KMS-11 (cell line): ENCODE measurements around the gene RNF213.

Experiments used
- H2AFZ ChIP-seq: fragments of 200-600 bp; sonication (generic); 2 replicates; pipeline ENCODE4 v1.6.1; 2016; ENCODE audit warnings: antibody characterized with exemption, mixed run types, low read depth
- H3K27ac ChIP-seq: fragments of 200-600 bp; sonication (generic); 2 replicates; pipeline ENCODE4 v1.6.1; 2016; ENCODE audit warnings: mild to moderate bottlenecking, mixed run types
- H3K27me3 ChIP-seq: fragments of 200-600 bp; sonication (generic); 2 replicates; pipeline ENCODE4 v1.6.1; 2017; ENCODE audit warnings: mild to moderate bottlenecking, low read depth, mixed run types, moderate library complexity; ENCODE audit not compliant: insufficient read depth
- H3K36me3 ChIP-seq: fragments of 200-600 bp; sonication (generic); 2 replicates; pipeline ENCODE4 v1.6.1; 2017; ENCODE audit warnings: mild to moderate bottlenecking, mixed run types; ENCODE audit not compliant: insufficient read depth
- H3K4me1 ChIP-seq: fragments of 200-600 bp; sonication (generic); 2 replicates; pipeline ENCODE4 v1.6.1; 2016; ENCODE audit warnings: mild to moderate bottlenecking, low read depth, mixed run types; ENCODE audit not compliant: poor library complexity, severe bottlenecking
- H3K4me2 ChIP-seq: fragments of 200-600 bp; sonication (generic); 2 replicates; pipeline ENCODE4 v1.7.0; 2016; ENCODE audit warnings: mild to moderate bottlenecking, mixed run types
- H3K4me3 ChIP-seq: fragments of 200-600 bp; sonication (generic); IDR thresholded peaks from 2 replicates; pipeline ENCODE4 v1.6.1; 2017; ENCODE audit warnings: low read depth, low read length, mixed read lengths; ENCODE audit not compliant: insufficient read depth
- H3K79me2 ChIP-seq: fragments of 200-600 bp; sonication (generic); 2 replicates; pipeline ENCODE4 v1.6.1; 2016; ENCODE audit warnings: low read depth, mixed run types; ENCODE audit not compliant: insufficient read depth
- H3K9ac ChIP-seq: fragments of 200-600 bp; sonication (generic); 2 replicates; pipeline ENCODE4 v1.6.1; 2016; ENCODE audit warnings: mild to moderate bottlenecking, mixed run types
- H4K20me1 ChIP-seq: fragments of 200-600 bp; sonication (generic); 2 replicates; pipeline ENCODE4 v1.6.1; 2016; ENCODE audit warnings: mild to moderate bottlenecking, mixed run types; ENCODE audit not compliant: insufficient read depth
- TF ChIP-seq, protein P1 (sequence below): fragments of 200-600 bp; sonication (generic); conservative IDR thresholded peaks from 2 replicates; pipeline ENCODE4 v1.6.1; 2017; ENCODE audit warnings: low read depth, mild to moderate bottlenecking, antibody characterized with exemption, low read length, moderate library complexity, mixed read lengths

RNF213 gene

DNA sequence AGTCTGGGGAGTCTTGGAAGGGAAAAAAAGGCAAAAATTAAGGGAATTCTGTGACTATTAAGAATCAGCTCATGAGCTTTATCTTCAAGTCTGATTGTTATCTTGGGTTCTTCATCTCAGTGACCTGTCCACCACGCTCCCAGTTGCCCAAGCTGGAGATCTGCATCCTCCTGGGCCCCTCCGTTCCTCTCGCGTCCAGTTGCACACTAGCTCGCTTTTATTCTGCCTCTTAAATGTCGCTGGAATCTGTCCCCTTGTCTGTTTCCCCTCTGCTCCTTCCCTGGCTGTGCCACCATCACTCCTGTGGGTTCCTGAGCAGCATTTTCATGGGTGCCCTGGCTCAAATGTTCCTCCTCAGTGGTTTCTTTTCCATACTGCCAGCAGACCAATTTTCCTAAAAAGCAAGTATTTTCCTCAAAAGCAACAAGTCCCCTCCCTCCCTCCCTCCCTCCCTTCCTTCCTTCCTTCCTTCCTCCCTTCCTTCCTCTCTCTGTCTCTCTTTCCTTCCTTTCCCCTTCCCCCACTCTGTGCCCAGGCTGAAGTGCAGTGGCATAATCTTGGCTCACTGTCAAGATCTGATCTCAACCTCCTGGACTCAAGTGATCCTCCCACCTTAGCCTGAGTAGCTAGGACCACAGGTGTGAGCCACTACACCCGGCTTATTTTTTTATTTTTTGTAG is 155.7 kb downstream of the RNF213 start:
- TF ChIP-seq, protein P1, sequence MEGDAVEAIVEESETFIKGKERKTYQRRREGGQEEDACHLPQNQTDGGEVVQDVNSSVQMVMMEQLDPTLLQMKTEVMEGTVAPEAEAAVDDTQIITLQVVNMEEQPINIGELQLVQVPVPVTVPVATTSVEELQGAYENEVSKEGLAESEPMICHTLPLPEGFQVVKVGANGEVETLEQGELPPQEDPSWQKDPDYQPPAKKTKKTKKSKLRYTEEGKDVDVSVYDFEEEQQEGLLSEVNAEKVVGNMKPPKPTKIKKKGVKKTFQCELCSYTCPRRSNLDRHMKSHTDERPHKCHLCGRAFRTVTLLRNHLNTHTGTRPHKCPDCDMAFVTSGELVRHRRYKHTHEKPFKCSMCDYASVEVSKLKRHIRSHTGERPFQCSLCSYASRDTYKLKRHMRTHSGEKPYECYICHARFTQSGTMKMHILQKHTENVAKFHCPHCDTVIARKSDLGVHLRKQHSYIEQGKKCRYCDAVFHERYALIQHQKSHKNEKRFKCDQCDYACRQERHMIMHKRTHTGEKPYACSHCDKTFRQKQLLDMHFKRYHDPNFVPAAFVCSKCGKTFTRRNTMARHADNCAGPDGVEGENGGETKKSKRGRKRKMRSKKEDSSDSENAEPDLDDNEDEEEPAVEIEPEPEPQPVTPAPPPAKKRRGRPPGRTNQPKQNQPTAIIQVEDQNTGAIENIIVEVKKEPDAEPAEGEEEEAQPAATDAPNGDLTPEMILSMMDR: no peak
- H3K4me1 ChIP-seq: peaks cover 11% of the 10 kb centered on the region
- no peaks in the 10 kb centered on the region for H4K20me1 ChIP-seq
- peaks cover 23% of the 10 kb centered on the region for H3K27me3 ChIP-seq
- H3K9ac ChIP-seq: no peak overlapping the region
- H3K4me2 ChIP-seq: peak overlapping the region; percentile 98; the same call in 1 of the 2 replicates
- H2AFZ ChIP-seq: no peak overlapping the region
- no peaks in the 10 kb centered on the region for H3K79me2 ChIP-seq
- H3K27ac ChIP-seq: no peak overlapping the region
- H3K4me3 ChIP-seq: no peak overlapping the region
- no peaks in the 10 kb centered on the region for H3K36me3 ChIP-seq

DNA sequence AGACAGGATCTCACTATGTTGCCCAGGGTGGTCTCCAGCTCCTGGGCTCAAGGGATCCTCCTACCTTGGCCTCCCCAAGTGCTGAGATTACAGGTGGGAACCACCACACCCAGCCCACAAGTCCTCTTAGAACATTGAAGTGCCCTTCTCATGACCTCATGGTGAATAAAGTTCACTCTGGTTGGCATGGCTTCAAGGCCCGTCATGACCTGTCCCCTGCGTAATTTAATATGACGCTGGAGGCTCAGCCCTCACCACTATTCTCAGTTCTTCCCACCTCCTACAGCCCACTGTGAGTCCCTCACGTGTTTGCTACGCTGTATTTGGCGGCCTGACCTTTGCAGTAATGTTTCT is 156.3 kb downstream of the RNF213 start:
- Histone ChIP-seq H3K27me3 (peaks cover 23% of the 10 kb centered on the region), H3K27ac (no peak overlapping the region), H3K4me3 (no peak overlapping the region), H4K20me1 (no peaks in the 10 kb centered on the region), H3K4me2 (no peak overlapping the region), H3K9ac (no peak overlapping the region), H3K79me2 (no peaks in the 10 kb centered on the region), H3K4me1 (peaks cover 11% of the 10 kb centered on the region), H3K36me3 (no peaks in the 10 kb centered on the region), H2AFZ (no peak overlapping the region)
- TF ChIP-seq, protein P1: no peak

DNA sequence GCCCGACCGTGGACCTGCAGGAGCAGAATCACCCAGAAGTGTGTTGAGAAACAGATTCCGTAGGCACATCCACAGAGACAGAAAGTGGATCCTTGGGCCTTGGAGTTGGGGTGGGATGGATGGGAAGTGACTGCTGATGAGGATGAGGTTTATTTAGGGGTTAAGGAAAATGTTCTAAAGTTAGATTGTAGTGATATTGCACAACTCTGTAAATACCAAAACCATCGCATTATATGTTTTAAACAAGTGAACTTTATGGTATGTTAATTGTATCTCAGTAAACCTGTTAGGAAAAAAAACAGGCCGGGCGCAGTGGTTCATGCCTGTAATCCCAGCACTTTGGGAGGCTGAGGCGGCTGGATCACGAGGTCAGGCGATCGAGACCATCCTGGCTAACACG is 157.9 kb downstream of the RNF213 start:
- Histone ChIP-seq H3K27ac (no peak overlapping the region), H3K4me1 (peaks cover 11% of the 10 kb centered on the region), H3K9ac (no peak overlapping the region), H3K27me3 (peaks cover 15% of the 10 kb centered on the region), H3K4me3 (no peak overlapping the region), H4K20me1 (no peaks in the 10 kb centered on the region), H3K36me3 (no peaks in the 10 kb centered on the region), H3K79me2 (no peaks in the 10 kb centered on the region), H2AFZ (no peak overlapping the region), H3K4me2 (no peak overlapping the region)
- TF ChIP-seq, protein P1: no peak

DNA sequence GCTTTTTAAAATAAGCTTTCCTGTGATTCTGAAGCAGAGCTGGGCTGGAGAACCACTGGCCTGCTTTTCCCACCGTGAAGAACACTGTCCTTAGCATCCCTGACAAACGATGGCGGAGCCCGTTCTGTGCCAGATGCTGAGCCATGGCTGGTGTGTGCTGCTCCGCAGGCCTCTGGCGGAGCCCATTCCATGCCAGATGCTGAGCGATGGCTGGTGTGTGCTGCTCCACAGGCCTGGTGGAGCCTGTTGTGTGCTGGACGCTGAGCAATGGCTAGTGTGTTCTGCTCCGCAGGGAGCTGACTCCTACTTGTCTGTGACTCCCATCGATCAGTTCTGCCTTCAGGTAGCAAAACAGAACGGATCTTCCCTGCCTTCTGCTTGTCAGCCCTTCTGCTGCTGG is 158.6 kb downstream of the RNF213 start:
- Histone ChIP-seq H3K4me1 (peaks cover 9% of the 10 kb centered on the region), H2AFZ (no peak overlapping the region), H3K4me2 (no peak overlapping the region), H3K9ac (no peak overlapping the region), H3K36me3 (no peaks in the 10 kb centered on the region), H4K20me1 (no peaks in the 10 kb centered on the region), H3K4me3 (no peak overlapping the region), H3K27me3 (peaks cover 12% of the 10 kb centered on the region), H3K27ac (no peak overlapping the region), H3K79me2 (no peaks in the 10 kb centered on the region)
- TF ChIP-seq, protein P1: no peak
